HCT116 (cell line): Measurements from ENCODE around the gene VRK1. TPM values are rescaled to one million over a fixed set of nuclear protein-coding genes. Genes with fewer than 3 reads are reported as not detected.

Source experiments
- ATAC-seq: fragments of 200-7000 bp; cut with Tn5 transposase; 2 replicates; pipeline ENCODE4 v1.9.1; 2020; ENCODE audit warnings: mild to moderate bottlenecking, moderate library complexity
- BruUV-seq: library from RNA; stranded (reverse); fragments of 400-500 nt; replicated peaks from 2 replicates; lab custom pipeline; 2021; lab: Mats Ljungman, UMichigan
- CTCF ChIA-PET: fragments of 300-600 bp; sonication (Branson Sonifier 250); formaldehyde crosslinking; loops from one replicate; lab custom pipeline; 2021; ENCODE audit warnings: antibody characterized with exemption; lab: Charles Lee
- POLR2A ChIA-PET: fragments of 300-600, 350-600 bp; sonication (Branson Sonifier 250); formaldehyde crosslinking; loops from one replicate; lab custom pipeline; 2021; ENCODE audit warnings: antibody characterized with exemption; lab: Charles Lee
- RAD21 ChIA-PET, 2 experiments: fragments of 300-600 bp; sonication (Branson Sonifier 250); formaldehyde crosslinking; loops; one replicate each; lab custom pipeline; 2023; ENCODE audit warnings: low total read pairs in 2 of 2; ENCODE audit not compliant: uncharacterized antibody in 2 of 2, unreplicated experiment in 2 of 2, low non-redundant PET in 1 of 2; lab: Charles Lee
- DNase-seq: peaks from one replicate; pipeline ENCODE4 v3.0.0-alpha.2; 2010; ENCODE audit warnings: low read depth, low spot score
- H2AFZ ChIP-seq: fragments of 200-600 bp; shearing (Covaris generic), sonication (generic); 2 replicates; pipeline ENCODE4 v1.6.1; 2017; ENCODE audit warnings: low read depth, mixed run types, mixed read lengths, antibody characterized with exemption, low read length; ENCODE audit not compliant: poor library complexity, severe bottlenecking
- H3K27ac ChIP-seq: 2 replicates; pipeline ENCODE4 v1.5.1; 2012; ENCODE audit warnings: low read depth, low read length
- H3K27me3 ChIP-seq: fragments of 200-600 bp; sonication (generic); 2 replicates; pipeline ENCODE4 v1.6.1; 2016; ENCODE audit warnings: mixed run types, low read length, mixed read lengths; ENCODE audit not compliant: insufficient read depth
- H3K36me3 ChIP-seq, 2 experiments: fragments of 200-500 bp in 1 of 2; fragments of 200-600 bp in 1 of 2; sonication (Bioruptor generic) in 1 of 2; sonication (generic) in 1 of 2; 2 replicates each; pipeline versions ENCODE4 v1.5.1 to v1.6.1; 2014 to 2016; ENCODE audit warnings: low read length in 2 of 2, inconsistent platforms in 1 of 2, mixed read lengths in 1 of 2, mixed run types in 1 of 2; ENCODE audit not compliant: insufficient read depth in 2 of 2, control insufficient read depth in 1 of 2
- H3K4me1 ChIP-seq, 2 experiments: fragments of 200-600 bp in 1 of 2; sonication (generic) in 1 of 2; 2 replicates each; pipeline versions ENCODE4 v1.5.1 to v1.6.1; 2012 to 2017; ENCODE audit warnings: low read length in 2 of 2, inconsistent platforms in 1 of 2, mild to moderate bottlenecking in 1 of 2, mixed read lengths in 1 of 2, mixed run types in 1 of 2, moderate library complexity in 1 of 2; ENCODE audit not compliant: insufficient read depth in 2 of 2, control insufficient read depth in 1 of 2
- H3K4me2 ChIP-seq: fragments of 200-600 bp; sonication (generic); 2 replicates; pipeline ENCODE4 v1.6.1; 2017; ENCODE audit warnings: mixed run types, low read length, mixed read lengths
- H3K4me3 ChIP-seq, 2 experiments: fragments of 200-600 bp in 1 of 2; sonication (generic) in 1 of 2; replicated peaks in 1 of 2; 2 replicates each; pipeline ENCODE4 v1.5.1; 2011 to 2016; ENCODE audit warnings: low read length in 2 of 2, control low read depth in 1 of 2, low read depth in 1 of 2, mild to moderate bottlenecking in 1 of 2, mixed read lengths in 1 of 2, mixed run types in 1 of 2
- H3K79me2 ChIP-seq: fragments of 200-600 bp; sonication (generic); 2 replicates; pipeline ENCODE4 v1.6.1; 2017; ENCODE audit warnings: mild to moderate bottlenecking, mixed run types, low read length, moderate library complexity, mixed read lengths; ENCODE audit not compliant: insufficient read depth
- H3K9ac ChIP-seq: fragments of 200-600 bp; sonication (generic); 2 replicates; pipeline ENCODE4 v1.6.1; 2016; ENCODE audit warnings: low read length, mixed read lengths
- H3K9me2 ChIP-seq: fragments of 200-600 bp; sonication (generic), shearing (Covaris generic); 2 replicates; pipeline ENCODE4 v1.6.1; 2017; ENCODE audit warnings: mixed run types, mild to moderate bottlenecking, moderate library complexity; ENCODE audit not compliant: insufficient read depth
- H3K9me3 ChIP-seq, 2 experiments: fragments of 200-500 bp in 1 of 2; fragments of 200-600 bp in 1 of 2; sonication (Bioruptor generic) in 1 of 2; sonication (generic) in 1 of 2; 2 replicates each; pipeline ENCODE4 v1.6.1; 2014 to 2017; ENCODE audit warnings: low read length in 2 of 2, mixed read lengths in 2 of 2, inconsistent platforms in 1 of 2, low read depth in 1 of 2, mild to moderate bottlenecking in 1 of 2, mixed run types in 1 of 2, moderate library complexity in 1 of 2; ENCODE audit not compliant: control insufficient read depth in 1 of 2, insufficient read depth in 1 of 2
- H4K20me1 ChIP-seq: fragments of 200-600 bp; sonication (generic), shearing (Covaris generic); 2 replicates; pipeline ENCODE4 v1.6.1; 2017; ENCODE audit warnings: mixed run types, mild to moderate bottlenecking, moderate library complexity; ENCODE audit not compliant: insufficient read depth
- ATF3 ChIP-seq: IDR thresholded peaks from 2 replicates; pipeline ENCODE4 v1.6.1; 2012
- CBX3 ChIP-seq: IDR thresholded peaks from 2 replicates; pipeline ENCODE4 v1.6.1; 2012; ENCODE audit warnings: low read depth
- CEBPB ChIP-seq: IDR thresholded peaks from 2 replicates; pipeline ENCODE4 v1.6.1; 2012; ENCODE audit warnings: low read depth
- CTCF ChIP-seq, 3 experiments: fragments of 200-600 bp in 1 of 3; sonication (generic) in 1 of 3; IDR thresholded peaks in 2 of 3; conservative IDR thresholded peaks in 1 of 3; 2 replicates each; pipeline ENCODE4 v1.5.1; 2012 to 2017; ENCODE audit warnings: low read depth in 2 of 3, low read length in 2 of 3, antibody characterized with exemption in 1 of 3, borderline replicate concordance in 1 of 3, control low read depth in 1 of 3, mild to moderate bottlenecking in 1 of 3, mixed read lengths in 1 of 3, mixed run types in 1 of 3, moderate library complexity in 1 of 3; ENCODE audit not compliant: insufficient read depth in 1 of 3
- EGR1 ChIP-seq: IDR thresholded peaks from 2 replicates; pipeline ENCODE4 v1.6.1; 2012; ENCODE audit warnings: low read depth
- EZH2 ChIP-seq: fragments of 200-600 bp; sonication (generic); IDR thresholded peaks from 2 replicates; pipeline ENCODE4 v1.6.1; 2017; ENCODE audit warnings: antibody characterized with exemption, mixed run types
- FOSL1 ChIP-seq: IDR thresholded peaks from 2 replicates; pipeline ENCODE4 v1.6.1; 2012; ENCODE audit warnings: low read depth
- MAX ChIP-seq: IDR thresholded peaks from 2 replicates; pipeline ENCODE4 v1.6.1; 2012
- POLR2A ChIP-seq: IDR thresholded peaks from 2 replicates; pipeline ENCODE4 v1.7.0; 2011; ENCODE audit warnings: borderline replicate concordance; ENCODE audit not compliant: insufficient read depth, insufficient read length; ENCODE audit errors: extremely low read depth
- RAD21 ChIP-seq: IDR thresholded peaks from 2 replicates; pipeline ENCODE4 v1.6.1; 2012; ENCODE audit warnings: low read depth, mild to moderate bottlenecking
- REST ChIP-seq: IDR thresholded peaks from 2 replicates; pipeline ENCODE4 v1.6.1; 2012; ENCODE audit warnings: low read depth
- SIN3A ChIP-seq: IDR thresholded peaks from 2 replicates; pipeline ENCODE4 v1.6.1; 2012; ENCODE audit warnings: low read depth
- SP1 ChIP-seq: IDR thresholded peaks from 2 replicates; pipeline ENCODE4 v1.6.1; 2012; ENCODE audit warnings: low read depth
- SRF ChIP-seq: IDR thresholded peaks from 2 replicates; pipeline ENCODE4 v1.6.1; 2012; ENCODE audit warnings: low read depth
- TCF7L2 ChIP-seq: IDR thresholded peaks from 2 replicates; pipeline ENCODE4 v1.7.0; 2011; ENCODE audit warnings: borderline replicate concordance, inconsistent platforms; ENCODE audit not compliant: insufficient read depth, insufficient read length; ENCODE audit errors: extremely low read depth
- YY1 ChIP-seq: IDR thresholded peaks from 2 replicates; pipeline ENCODE4 v1.6.1; 2011; ENCODE audit warnings: low read length, low read depth, moderate library complexity, mild to moderate bottlenecking; ENCODE audit not compliant: insufficient replicate concordance; ENCODE audit errors: extremely low read depth
- ZFX ChIP-seq: fragments of 450-650 bp; IDR thresholded peaks from 2 replicates; pipeline ENCODE4 v1.6.1; 2017
- intact Hi-C: fragments of 100-400 bp; cut with micrococcal nuclease; formaldehyde crosslinking; loops from 2 replicates; pipeline ENCODE4 v1.10.0; 2022
- total RNA-seq: library from RNA; stranded (reverse); gene quantifications from one replicate; pipeline ENCODE4 v1.2.1, GENCODE V29; 2021; ENCODE audit not compliant: unreplicated experiment

Gene VRK1
- total RNA-seq, 1 experiment from 2014 or later: 51.4 TPM

GRCh38 chr14:96848011-96848410 is 50.8 kb downstream of the VRK1 start:
- no peak for TF ChIP-seq SRF
- TF ChIP-seq ZFX: no peak
- no peak for TF ChIP-seq ATF3
- TF ChIP-seq RAD21: no peak
- no peak for TF ChIP-seq EZH2
- TF ChIP-seq FOSL1: no peak
- TF ChIP-seq CTCF (IDR thresholded peaks at IDR 0.05 in 2 of 3, conservative IDR thresholded peaks at IDR 0.05 in 1 of 3; ENCODE audit: borderline replicate concordance in 1 of 3, insufficient read depth in 1 of 3, low read depth in 2 of 3, low read length in 2 of 3): no peak
- TF ChIP-seq CEBPB: no peak
- H3K4me2 ChIP-seq: no peak overlapping the region
- intact Hi-C loops: no loop called here
- CTCF ChIA-PET: no interaction called here
- H2AFZ ChIP-seq: no peak overlapping the region
- no peaks in the 10 kb centered on the region for H3K9me3 ChIP-seq
- no peak overlapping the region for H3K4me3 ChIP-seq
- peaks cover 59% of the 10 kb centered on the region for H3K79me2 ChIP-seq
- no peaks in the 10 kb centered on the region for H3K27me3 ChIP-seq
- peaks cover 15% of the 10 kb centered on the region; the same call in 1 of the 2 replicates for H4K20me1 ChIP-seq
- RAD21 ChIA-PET: no interaction called here
- POLR2A ChIA-PET: no interaction called here
- BruUV-seq: no TSS peak
- ATAC-seq (no peak), DNase-seq (no peak)
- peaks cover 0 to 9% of the 10 kb centered on the region in 2 experiments; a peak in 2 of 4 replicates for H3K4me1 ChIP-seq
- peaks cover 2 to 17% of the 10 kb centered on the region in 2 experiments; a peak in 2 of 4 replicates for H3K36me3 ChIP-seq
- no peak overlapping the region for H3K9ac ChIP-seq
- H3K27ac ChIP-seq: no peak overlapping the region
- H3K9me2 ChIP-seq: no peaks in the 10 kb centered on the region

- ChIA-PET CTCF (no interaction called here), POLR2A (no interaction called here), RAD21 (no interaction called here)
- Histone ChIP-seq H3K36me3 (peaks cover 2 to 17% of the 10 kb centered on the region in 2 experiments; a peak in 2 of 4 replicates), H3K27ac (no peak overlapping the region), H3K27me3 (no peaks in the 10 kb centered on the region), H4K20me1 (peaks cover 15% of the 10 kb centered on the region; the same call in 1 of the 2 replicates), H2AFZ (no peak overlapping the region), H3K79me2 (peaks cover 58% of the 10 kb centered on the region), H3K4me1 (peaks cover 0 to 9% of the 10 kb centered on the region in 2 experiments; a peak in 2 of 4 replicates), H3K9me2 (no peaks in the 10 kb centered on the region), H3K9ac (no peak overlapping the region), H3K4me3 (no peak overlapping the region), H3K9me3 (no peaks in the 10 kb centered on the region), H3K4me2 (no peak overlapping the region)
- DNase-seq: no peak
- BruUV-seq: no TSS peak
- intact Hi-C loops: no loop called here
- no peak for ATAC-seq
- TF ChIP-seq SP1: no peak
- TF ChIP-seq TCF7L2: no peak
- TF ChIP-seq CBX3: no peak
- no peak for TF ChIP-seq MAX
- no peak for TF ChIP-seq YY1
- no peak for TF ChIP-seq SIN3A
- TF ChIP-seq REST: no peak
- no peak for TF ChIP-seq POLR2A
- no peak for TF ChIP-seq RAD21
- no peak for TF ChIP-seq EGR1
- TF ChIP-seq FOSL1: no peak
Measured at GRCh38 chr14:96849733-96850132, 52.6 kb downstream of the VRK1 start.
